GM21447 (cell line): ENCODE data around the gene RNF182.
"Not testable (repeated sequence)": the region's sequence is repeated elsewhere in the genome, so short reads cannot be mapped to it uniquely, and the experiment has no call there.

Experiments used
- ATAC-seq: cut with Tn5 transposase; IDR thresholded peaks from one replicate; pipeline ENCODE4 v1.9.1; 2021; ENCODE audit not compliant: unreplicated experiment

Gene RNF182, protein sequence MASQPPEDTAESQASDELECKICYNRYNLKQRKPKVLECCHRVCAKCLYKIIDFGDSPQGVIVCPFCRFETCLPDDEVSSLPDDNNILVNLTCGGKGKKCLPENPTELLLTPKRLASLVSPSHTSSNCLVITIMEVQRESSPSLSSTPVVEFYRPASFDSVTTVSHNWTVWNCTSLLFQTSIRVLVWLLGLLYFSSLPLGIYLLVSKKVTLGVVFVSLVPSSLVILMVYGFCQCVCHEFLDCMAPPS

DNA sequence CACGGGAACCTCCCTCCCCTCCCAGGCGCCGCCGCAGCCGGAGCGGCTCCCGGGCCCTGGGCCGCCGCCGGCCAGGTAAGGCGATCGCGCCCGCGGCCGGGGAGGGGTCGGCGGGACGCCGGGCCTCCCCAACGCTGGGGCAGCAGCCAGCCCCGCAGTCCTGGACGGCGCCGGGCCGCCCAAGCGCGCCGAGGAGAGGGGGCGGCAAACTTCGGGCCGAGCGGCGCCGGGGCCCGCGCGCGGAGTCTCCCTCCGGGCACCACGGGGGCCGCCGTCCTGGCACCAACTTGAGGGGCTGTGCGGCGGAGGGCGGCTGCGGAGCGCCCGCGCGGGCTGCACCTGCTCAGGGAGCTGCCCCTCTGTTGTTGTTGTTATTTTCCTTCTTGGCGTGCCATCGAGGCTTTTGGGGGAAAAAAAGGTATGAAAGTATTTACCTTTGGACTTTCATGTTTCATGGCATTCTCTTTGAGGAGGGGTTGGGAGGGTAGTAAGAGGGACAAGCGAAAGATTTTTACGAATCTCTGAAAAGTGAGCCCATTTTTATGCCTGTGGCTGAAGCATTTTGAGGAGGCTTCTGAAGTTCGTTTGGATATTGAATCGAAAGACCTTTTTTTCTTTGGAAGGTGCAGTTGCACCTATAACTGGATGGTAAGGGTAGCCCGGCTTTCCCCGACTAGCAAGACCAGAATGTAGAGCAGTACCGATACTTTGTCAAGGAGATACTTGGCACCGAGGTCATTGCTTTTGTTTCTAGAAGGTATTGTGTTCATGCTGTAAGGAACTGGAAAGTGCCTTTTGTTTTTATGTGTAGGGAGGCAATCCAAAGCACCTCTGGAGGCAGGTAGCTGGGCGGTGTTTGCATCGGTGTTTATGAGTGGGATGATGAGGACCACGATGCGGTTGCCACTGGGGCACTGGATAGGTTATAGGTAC is at the start of gene RNF182:
Gene RNF182, plus strand, starts transcription at position 4 of the 933 bp plus-strand sequence. CDS start 52,168 bp downstream, outside the sequence.
- ATAC-seq, result no peak

DNA sequence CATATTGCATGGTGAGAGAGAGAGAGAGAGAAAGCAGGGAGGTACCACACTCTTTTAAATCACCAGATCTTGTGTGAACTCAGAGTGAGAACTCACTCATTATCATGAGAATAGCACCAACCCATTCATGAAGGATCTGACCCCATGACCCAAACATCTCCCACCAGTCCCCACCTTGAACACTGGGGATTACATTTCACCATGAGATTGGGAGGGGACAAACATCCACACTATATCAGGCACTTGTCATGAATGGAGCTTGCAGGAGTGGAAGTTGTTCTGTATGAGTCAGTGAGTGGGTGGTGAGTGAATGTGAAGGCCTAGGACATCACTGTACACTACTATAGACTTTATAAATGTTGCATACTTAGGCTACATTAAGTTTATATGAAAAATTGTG is 47.7 kb upstream of the RNF182 start:
- ATAC-seq, result no peak

DNA sequence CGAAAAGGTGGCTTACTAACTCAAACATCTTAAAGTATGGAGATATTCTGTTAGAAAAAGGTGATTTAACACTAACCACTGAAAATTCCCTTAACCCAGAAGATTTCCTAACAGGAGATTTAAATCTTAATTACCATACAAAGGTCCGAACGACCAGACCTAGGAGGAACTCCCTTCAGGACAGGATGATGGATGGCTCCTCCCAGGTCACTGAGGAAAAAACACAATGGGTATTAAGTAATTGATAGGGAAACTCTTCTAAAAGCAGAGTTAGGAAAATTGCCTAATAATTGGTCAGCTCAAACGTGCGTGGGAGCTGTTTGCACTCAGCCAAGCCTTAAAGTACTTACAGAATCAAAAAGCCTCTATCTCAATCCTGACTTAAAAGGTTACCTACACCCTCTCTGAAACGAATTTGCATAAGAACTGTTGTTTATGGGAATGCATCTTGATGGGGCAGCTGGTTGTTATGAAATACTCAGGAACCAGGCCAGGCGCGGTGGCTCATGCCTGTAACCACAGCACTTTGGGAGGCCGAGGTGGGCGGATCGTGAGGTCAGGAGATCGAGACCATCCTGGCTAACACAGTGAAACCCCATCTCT is 44.6 kb upstream of the RNF182 start:
- not testable (repeated sequence) for ATAC-seq

DNA sequence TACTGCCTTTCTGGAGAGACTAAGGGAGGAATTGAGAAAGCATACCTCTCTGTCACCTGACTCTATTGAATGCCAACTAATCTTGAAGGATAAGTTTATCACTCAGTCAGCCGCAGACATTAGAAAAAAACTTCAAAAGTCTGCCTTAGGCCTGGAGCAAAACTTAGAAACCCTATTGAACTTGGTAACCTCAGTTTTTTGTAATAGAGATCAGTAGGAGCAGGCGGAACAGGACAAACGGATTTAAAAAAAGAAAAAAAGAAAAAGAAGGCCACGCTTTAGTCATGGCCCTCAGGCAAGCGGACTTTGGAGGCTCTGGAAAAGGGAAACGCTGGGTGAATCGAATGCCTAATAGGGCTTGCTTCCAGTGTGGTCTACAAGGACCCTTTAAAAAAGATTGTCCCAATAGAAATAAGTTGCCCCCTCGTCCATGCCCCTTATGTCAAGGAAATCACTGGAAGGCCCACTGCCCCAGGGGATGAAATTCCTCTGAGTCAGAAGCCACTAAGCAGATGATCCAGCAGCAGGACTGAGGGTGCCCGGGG is 43.1 kb upstream of the RNF182 start:
- no peak for ATAC-seq

DNA sequence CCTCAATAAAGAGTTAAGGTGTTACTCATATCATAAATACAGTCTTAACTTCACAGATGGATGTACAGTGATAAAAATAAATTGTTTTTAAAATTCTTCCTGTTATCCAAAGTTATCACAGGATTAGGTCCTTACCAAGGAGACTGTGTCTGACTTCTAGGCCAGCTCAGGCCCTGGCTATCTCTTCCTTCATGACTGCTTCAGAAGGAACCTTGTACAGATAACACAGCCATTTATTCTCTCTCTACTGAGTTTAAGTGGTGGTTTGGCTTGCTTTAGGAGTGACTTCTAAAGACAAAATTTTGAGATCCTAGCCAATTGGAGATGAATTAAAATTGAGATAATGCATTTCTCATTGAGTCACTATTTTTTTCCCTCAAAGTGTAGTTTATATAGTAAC is 40.8 kb upstream of the RNF182 start:
- ATAC-seq, result no peak

DNA sequence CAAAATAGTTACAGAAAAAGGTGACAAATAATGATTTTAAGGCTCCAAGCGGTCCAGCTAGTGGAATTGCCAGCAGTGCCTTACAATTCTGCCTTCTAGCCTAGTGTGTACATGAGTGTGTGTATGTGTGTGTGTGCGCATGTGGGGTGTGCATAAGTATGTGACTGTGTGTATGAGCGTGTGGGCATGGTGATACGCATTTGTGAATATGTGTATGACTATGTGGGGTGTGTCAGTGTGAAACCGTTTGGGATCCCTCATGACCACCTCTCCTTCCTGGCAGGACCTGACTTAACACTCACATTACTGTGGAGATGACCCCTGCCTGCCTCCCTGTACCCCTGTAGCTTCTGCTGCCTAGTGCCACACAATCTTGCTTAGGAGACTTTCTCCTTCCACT is 40.4 kb upstream of the RNF182 start:
- no peak for ATAC-seq

DNA sequence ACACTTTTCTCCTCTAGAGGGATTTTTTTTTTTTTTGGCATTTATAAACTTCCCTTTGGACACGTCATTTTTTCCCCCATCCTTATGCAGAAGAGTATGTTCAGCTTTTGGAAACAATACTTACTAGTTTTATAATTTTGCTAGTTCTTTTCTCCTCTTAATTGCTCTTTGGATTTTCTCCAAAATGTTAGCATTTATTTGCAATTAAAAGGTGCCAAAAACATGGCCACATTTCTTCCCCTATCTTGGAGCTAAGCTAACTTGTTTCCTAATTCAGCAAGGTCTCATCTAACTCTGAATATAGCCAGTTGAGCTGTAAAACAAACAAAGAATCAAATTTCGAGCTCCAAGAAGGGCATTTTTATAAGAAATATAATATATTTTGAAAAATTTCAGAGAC is 39.2 kb upstream of the RNF182 start:
- ATAC-seq, result no peak

DNA sequence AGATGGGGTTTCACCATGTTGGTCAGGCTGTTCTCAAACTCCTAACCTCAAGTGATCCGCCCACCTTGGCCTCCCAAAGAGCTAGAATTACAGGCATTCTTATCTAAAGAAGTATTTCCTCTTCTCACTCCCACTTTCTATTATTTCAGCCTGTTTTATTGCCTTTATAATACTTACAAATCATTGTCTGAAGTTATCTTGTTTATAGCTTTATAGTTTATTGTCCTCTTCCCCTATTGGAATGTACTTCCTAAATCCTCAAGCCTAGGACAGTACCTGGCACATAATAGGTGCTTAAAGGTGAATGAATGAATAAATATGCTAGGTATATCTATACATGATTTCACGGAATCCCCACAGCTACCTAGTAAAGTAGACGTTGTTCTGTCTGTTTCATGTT is 37.8 kb upstream of the RNF182 start:
- no peak for ATAC-seq

DNA sequence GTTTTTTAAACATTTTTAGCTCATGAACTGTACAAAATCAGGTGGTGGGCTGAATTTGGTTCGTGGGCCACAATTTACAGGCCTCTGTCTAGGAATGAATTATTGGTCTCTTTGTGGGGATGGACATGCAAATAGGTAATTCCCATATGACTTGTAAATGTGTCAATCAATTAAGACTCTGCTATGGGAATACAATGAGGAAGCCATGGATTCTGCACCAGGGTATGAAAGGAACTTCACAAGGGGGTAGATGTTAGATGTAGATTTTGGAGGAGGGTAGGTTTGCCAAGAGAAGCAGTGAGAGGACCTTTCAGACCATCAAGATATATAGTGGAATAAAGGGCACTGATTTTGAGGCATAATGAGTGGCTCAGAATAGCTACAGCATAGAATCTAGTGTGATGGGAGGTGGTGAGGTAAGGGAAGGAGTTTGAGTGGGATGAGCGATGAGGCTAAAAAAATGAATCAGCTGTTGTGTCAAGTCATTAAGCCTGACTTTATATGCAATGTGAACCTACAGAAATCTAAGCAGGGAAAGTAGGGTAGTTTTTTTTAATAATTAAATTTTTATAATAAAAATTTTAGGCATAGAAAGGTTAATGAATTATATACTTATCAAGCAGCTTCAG is 32.6 kb upstream of the RNF182 start:
- no peak for ATAC-seq

DNA sequence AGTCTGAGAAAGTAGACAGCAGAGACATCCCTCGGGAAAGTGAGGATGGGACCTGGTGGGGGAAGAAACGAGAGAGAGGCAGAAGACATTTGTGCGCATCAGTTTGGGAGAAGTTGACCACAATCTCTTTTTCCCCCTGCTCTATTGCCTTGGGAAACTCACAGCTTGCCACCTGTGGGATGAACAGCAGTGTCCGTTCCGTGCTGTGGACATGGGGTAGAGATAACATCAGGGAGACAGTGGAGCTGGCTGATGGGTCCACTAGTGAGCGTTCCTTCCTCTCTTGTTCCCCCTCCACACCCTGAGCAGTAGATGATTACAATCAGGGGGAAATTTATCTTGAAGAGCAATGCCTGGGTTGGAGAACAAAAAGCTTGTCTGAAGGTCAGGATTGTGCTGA is 21.8 kb upstream of the RNF182 start:
- no peak for ATAC-seq

DNA sequence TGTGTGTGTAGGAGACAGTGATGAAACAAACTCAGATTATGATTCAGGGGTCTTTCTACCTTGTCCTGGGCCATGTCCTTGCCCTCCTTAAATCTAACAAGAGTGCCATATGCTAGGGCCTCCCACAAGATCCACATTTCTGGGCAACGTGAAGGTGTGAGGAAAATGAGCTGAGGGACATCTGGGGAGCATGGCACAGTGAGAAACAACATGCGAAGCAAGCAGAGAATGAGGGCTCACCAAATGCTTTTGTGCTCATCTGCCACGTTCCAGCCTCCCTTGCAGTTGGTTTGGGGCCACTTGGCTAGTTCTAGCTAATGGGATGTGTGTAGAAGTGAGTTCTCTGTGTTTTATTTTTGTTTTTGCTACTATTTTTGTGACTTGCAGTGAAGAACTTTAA is 21.4 kb upstream of the RNF182 start:
- no peak for ATAC-seq

DNA sequence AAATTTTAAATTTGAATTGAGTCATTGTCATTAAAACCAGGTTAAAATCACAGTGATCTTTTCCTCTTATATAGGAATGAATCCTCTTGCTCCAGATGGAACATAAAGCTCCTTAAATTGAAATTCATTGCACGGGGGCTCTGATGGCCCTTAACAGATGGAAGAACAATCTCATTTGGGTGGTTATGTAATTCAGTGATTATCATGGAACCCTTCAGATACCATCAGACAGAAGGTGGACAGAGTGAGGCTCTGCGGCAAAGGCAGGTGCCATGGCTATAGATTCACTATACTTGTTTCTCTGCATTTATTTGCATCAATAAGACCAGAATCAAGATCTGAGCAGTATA is 17.8 kb upstream of the RNF182 start:
- ATAC-seq, result no peak

DNA sequence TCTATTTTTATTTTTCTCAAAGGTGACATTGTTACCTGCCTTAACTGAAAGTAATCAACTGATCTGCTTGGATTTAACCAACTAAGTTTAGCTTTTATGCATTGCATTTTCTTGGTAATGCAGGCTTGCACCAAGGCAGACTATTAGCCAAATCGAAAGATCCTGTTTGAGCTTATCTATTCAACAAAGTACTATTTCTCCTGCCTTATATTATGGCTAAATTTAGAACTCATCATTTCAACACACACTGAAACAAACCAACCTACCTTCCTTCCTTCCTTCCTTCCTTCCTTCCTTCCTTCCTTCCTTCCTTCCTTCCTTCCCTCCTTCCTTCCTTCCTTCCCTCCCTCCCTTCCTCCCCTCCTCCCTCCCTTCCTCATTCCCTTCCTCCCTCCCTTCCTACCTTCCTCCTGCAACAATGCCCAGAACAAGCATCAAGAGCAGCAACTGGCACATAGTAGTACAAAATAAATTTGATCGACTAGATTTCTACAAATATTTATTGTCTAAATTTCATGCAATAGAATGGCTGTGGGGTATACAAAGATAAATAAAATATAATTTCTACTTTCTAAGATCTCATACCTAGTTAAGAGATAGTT is 17.0 kb upstream of the RNF182 start:
- ATAC-seq, result no peak

DNA sequence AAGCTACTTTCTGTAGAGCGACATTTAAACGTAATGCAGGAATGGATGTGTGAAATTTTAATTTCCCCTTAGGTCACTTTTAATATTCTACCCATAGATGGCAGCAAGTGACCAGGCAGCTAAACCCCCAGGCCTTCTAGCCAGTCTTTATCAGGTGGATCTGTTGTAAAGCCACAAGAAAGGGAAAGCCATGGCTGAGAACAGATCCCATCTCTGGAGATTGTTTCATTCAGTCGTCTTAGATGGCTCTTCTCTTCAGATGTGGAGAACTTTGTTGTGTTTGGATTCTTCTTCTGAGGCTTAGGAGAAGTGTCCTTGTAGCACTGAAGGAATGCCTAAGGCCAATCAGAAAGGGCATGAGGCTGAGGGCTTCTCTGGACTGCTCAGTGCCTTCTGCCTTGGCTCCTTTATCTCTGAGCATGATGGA is 15.8 kb upstream of the RNF182 start:
- no peak for ATAC-seq

DNA sequence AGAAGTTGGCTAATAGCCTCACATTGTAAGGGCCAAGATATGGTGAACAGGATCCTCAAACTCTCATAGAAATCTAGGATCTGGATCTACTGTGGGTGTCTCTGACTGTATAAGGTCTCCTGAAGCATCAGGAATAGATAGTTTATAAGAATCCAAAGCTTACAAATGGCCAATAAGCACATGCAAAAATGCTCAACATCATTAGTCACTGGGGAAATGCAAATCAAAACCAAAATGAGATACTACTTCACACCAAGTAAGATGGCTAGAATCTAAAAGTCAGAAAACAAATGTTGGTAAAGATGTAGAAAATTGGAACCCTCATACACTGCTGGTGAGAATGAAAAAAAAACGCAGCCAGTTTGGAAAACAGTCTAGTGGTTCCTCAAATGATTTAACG is 14.3 kb upstream of the RNF182 start:
- no peak for ATAC-seq

DNA sequence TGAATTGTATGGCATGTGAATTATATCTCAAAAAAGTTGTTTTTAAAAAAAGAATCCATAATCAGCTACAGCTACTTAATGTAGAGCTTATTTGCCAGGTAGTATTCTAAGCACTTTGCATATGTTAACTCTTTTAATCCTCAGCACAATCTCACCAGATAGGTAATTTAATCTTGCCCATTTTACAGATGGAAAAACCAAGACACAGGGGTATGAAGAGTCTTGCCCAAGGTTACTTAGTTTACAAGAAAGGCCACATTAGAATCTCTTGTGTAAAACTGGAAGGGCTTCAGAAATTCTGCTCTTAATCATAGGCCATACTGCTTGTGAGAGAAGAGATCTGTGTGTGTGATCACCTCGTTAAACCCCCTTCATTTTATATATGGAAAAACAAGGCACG is 13.4 kb upstream of the RNF182 start:
- no peak for ATAC-seq

DNA sequence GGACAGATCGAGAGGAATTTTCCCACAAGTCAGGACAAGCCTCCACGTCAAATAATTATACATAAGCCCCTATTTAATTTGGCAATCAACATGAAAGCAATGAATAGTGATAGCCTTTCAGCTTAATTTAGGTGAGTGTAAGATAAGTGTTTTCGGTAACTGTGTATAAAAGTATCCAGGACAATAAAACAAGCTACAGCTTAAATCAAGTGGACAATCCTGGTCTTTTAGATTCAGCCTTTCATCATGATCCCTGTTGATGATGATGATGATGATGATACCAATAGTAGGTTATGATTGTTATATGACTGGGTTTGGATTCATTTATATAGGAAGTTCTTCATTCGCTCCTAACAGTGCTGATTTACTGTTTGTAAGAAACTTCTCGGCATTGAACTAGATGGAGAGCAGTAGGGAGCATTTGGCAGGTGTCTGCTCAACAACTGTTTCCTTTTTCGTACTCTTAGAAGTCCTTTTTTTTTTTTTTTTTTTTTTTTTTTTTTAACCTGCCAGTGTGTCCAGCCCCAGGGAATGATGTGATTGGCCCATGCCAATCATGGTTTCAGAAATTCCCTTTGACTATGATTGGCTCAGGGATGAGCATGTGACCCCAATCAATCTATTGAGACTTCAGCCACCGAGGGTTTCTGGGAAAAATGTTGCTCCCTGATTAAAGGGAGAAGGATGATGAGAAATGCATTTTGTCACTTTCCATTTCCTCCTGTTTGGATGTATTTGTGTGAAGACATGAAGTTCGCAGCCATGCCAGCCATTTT is 11.3 kb upstream of the RNF182 start:
- no peak for ATAC-seq

DNA sequence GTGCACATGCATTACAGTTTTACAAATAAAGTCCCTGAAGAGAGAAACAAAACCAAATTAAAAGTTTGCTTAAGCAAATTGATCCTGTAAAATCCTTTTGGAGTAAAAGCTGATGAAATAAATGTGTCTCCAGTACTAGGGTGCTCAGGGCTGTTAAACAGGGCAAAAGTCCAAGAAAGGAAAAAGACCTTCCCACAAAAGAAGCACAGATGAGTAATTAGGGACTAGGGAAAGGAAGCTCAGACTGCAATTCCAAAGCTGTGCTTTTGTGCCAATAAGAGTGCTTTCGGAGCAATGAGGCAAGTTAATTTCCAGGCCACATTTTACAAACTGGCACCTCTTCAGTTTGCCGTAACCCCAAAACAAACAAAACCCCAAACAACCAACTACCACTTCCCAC is 10.4 kb upstream of the RNF182 start:
- no peak for ATAC-seq

DNA sequence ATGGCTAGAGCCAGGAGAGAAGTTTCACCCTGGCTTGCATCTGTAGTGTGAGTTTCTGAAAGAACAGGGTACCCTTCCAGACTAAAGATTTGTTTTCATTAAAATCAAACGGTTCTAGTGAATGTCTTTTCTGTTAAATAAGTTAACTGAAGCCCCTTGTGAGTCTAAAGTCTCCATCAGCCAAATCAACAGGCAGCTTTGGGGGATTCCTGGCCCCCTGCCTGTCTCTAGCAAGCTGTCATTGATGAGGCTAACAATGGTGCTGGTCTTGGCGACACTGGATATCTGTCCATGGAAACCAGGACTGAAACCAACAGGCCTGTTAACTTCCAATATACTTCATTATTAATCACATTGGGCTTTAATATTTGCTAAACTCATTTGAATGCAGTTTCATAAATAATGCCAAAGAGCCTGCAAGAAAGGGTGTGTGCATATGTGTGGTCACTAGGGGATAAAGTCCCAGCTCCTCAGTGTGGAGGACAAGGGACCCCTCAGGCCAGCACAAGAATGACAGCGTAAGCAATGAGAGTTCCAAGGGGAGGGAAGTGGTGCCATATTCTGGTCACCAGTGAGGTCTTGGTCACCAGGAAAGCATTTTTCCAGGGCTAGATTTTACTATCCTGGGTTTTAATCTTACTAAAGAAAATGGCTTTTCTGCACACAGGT is 9.1 kb upstream of the RNF182 start:
- ATAC-seq, result no peak
